NCI-H146 treated with DMSO at 0.1 percent for 48 hours (cell line): ENCODE measurements around the gene FLAD1.
"Not testable (repeated sequence)": the region's sequence is repeated elsewhere in the genome, so short reads cannot be mapped to it uniquely, and the experiment has no call there.

Experiments
- DNase-seq: peaks from one replicate; lab custom pipeline; 2025; ENCODE audit not compliant: unreplicated experiment; lab: John Stamatoyannopoulos, UW

Gene FLAD1

DNA sequence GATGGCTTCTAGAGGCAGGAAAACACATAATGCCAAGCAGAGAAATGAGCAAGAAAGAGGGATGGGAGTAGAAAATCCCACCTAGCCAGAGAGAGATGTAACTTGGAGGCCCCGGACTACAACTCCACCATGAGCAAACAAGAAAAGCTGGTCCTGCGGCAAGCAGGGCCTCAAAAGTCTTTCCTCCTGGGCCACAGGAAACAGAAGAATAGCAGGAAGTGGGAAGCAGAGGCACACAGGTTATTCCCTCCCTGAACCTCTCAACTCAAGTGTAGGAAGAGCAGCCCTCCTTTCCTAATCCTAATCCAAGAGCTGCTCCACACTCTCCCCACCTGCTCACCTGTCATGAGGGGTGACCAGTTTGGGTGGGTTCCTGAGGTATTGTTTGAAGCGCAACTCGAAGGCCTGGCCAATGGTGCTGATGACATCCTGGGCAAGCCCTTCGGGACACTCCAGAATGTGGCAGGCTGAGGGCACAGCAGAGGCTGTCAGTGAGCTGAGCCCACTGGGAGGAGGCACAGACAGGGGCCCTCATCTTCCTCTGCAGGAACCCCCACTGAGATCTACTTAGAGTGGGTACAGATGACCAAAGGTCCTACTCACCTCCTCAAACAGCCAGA, 15.7 kb upstream of the FLAD1 start:
- no peak for DNase-seq

DNA sequence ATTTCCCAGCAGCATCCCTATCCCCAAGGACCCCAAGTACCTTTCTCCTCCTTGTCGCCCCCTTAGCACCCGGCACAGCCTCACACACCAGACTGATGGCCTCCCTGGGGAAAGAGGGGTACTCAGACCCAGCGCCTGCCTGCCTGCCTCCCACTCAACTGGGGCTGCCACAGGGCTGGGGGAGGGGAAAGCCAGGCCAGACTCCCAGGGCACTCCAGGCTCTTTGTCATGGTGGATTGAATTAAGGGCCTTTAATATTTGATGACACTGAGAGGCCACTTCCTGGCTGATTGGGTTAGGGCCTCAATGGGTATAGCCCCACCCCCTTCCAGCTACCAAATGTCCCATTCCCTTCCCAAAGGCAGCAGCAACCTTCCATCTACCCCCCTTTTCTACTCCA, 14.4 kb upstream of the FLAD1 start:
- no peak for DNase-seq

DNA sequence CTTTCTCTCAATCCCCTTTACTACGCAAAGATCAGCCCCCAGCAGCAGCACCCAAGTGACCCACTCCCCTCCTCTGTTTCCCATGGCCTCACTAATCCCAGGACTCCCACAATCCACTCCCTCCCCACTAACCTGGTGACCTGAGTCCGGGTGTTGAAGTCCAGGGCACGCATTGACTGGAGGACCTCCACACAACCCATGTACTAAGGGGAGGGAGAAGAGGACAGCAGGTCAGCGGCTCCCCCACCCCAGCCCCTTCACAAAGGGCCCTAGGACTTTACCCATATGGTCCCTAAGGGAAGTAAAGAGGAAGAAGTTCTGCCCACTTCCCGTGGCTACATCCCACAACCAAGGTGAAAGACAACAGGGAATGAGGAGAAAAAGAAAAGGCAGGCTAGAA, 13.9 kb upstream of the FLAD1 start:
- DNase-seq, result no peak

DNA sequence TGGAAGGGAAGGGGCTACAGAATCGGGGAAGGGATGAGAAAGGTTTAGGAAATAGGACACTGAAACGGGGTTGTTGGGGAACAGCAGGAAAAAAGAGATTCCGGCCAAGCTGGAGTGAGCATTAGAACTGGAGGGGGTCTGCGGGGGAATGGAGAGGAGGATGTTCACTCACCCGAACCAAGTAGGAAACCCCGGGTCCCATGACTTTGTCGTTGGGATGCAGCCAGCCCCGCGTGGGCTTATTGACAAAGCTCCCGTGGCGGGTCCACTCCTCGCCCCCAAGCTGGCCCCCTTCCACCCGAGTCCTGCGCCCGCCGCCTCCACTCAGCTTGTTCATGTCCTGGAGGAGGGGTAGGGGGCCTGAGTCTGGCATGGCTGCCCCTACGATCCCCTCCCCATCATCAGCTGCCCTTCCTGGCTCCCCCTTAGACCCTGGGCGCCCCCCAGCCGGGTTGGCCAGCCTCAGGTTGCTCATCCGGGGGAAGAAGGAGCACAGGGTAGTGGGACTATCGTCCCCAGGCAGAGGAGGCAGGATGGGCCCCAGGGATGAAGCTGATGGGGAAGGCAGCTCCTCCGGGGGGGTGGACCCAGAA, 13.2 kb upstream of the FLAD1 start:
- DNase-seq, result no peak

DNA sequence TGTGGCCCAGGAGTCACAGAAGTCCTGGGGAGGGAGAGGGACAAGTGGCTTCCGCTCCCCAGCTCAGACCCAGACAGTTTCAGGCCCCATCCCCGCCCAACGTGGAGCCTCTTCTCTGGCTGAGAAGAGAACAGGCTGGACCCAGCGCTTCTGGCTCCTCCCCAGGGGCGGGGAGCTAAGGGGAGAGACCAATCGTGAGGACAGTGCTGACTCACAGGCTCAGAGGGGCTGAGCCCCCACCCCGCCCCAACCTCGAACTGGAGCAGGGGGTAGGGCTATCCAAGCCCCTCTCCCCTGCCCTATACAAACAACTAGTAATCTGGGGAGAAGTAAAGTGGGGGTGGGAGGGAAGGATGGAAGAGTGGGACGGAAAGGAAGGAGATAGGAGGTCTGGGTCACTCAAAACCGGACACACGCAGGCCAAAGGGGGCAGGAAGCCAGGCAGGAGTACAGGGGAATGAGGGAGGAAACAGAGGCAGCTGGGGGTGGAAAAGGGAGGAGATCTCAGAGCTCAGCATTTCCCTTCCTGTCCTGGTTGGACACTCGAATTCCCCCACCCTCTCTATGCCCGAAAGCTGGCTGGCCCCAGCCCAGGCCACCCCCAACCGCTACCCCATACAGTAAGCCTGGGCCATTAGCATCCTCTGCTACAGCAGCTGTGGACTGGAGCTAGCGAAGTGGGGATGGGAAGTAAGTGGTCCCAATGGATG, 12.4 kb upstream of the FLAD1 start, which contains the start of gene SHC1:
Gene SHC1, minus strand, starts transcription at position 117 of the 710 bp plus-strand sequence. CDS start 221 bp downstream, outside the sequence.
- no peak for DNase-seq

DNA sequence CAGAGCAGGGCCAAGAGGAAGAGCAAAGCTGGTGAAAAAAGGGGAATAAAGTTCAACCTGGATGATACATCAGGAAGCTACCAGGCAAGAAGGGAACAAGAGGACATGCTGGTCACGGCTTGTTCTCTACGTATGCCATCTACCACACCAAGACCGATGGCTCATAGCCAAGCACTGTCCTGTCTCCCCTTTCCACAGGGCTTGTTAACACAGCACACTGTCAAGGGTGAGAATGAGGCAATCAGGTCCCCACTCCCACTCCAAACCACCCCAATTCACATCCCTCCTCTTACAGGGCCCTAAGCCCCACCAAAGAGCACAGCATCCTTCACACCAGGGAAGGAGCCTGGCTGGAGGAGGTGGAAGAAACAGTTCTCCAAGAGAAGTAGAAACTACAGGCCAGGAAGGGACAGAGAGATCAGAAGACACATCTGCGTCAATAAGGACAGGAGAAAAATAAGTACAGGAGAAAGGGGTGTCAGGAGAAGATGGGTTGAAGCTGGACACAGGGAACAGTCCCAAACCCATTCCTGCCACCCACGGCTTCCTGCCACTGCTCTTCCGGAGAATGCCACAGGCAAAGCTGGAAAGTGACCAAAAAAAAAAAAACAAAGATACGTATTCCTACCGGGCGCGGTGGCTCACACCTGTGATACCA, 11.7 kb upstream of the FLAD1 start:
- DNase-seq, result no peak

DNA sequence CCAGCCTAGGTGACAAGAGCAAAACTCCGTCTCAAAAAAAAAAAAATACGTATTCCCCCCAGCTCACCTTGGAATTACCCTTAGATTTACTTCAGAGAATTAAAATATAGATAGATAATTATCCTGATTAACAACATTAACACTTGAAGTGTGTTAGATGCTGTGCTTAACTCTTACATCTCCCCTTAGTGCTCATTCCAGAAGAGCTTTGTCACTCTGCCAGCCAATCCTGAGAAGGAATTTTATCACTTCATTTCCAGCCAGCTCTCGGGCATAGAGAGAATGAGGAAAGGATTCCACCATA, 11.0 kb upstream of the FLAD1 start:
- DNase-seq, result no peak

DNA sequence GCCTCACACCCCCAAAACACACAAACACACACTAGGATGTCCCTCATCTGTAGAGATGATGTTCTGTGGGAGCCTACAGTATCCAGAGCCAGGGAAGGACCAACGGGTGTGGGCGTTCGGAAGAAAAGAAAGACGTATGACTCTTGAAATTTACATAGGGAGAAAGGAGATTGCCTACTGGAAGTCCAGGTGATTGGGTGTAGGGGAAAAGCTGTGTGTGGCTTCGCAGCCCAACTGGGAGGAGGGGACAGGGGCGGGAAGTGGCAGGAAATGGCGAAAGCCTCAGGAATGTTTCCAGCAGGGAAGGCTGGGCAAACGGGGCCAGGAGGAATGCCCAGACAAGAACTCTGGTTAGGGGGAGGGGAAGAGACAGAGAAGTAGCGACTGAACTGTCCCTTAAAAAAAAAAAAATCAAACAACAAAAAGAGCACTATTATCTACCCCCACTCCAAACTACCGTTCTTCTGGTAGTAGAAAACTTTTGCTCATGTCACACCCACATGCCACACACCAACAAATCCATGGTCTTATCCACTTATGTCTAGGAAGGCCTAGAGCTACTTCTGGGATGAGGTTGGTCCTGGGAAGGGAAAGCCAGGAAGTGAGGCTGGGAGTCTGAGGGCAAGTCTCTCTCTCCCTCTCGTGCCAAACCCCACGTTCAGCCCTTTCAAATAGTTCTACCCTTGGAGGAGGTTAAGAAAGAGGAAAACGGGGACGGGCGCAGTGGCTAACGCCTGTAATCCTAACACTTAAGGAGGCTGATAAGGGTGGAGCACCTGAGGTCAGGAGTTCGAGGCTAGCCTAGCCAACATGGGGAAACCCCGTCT, 10.4 kb upstream of the FLAD1 start:
- no peak for DNase-seq

DNA sequence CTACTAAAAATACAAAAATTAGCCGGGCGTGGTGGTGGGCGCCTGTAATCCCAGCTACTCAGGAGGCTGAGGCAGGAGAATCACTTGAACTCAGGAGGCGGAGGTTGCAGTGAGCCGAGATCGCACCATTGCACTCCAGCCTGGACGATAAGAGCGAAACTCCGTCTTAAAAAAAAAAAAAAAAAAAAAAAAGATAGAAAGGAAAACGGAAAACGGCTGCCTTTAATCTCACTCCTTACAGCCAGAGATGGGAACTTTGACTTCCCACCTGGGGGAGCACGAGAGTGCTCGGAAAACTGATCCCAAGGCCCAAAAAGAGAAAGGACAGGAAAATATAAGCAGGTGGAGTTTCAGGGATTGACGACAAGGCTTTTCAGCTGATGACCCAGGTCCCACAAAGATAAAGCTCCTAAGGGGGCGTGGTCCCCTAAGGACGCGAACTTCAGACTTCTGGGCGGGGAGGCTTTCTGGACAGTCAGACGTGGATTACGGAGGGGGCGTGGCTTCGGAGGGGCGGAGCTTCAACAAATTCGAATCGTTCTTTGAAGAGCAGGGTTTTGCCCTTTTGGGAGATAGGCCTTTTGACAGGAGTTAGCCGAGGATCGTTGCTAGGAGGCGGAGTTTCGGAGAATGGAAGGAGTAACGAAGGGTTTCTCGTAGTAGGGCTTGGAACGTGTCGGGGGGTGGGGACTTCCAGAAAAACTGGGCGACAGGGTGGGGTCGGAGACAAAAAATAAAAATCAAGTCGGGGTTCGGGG, 9.6 kb upstream of the FLAD1 start:
- peak; percentile 79 for DNase-seq

DNA sequence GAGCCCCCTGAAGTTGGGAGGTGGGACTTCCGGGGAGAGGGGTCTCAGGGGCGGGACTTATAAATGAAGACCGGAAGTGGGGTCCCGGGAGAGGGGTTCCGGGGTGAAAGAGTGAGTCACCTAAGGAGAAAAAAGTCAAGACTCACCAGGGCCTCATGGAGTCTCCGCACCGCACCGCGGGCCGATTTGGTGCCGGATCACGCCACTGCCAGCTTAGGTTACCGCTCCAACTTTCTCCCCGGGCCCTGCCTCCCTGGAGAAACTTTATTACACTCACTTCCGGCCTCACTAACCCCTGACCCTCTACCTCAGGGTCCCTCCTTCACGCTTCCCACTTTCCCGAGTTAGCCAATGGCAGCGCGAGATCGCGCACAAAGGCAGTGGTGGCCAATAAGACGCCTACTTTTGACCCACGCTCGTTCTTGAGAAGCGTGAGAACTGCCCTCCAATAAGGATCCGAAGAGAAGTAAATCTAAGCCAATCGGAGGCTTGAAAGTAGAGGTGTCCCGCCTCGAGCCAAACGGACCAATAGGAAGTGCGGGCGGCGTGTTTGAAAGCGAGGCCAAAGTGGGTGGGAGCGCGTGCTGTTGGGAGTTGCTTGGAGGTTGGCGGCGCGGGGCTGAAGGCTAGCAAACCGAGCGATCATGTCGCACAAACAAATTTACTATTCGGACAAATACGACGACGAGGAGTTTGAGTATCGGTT, 8.9 kb upstream of the FLAD1 start, which contains the start of gene CKS1B:
Gene CKS1B, plus strand, starts transcription at position 580 of the 706 bp plus-strand sequence. Its CDS starts 65 bp downstream, at position 645.
- DNase-seq, result peak; percentile 99

DNA sequence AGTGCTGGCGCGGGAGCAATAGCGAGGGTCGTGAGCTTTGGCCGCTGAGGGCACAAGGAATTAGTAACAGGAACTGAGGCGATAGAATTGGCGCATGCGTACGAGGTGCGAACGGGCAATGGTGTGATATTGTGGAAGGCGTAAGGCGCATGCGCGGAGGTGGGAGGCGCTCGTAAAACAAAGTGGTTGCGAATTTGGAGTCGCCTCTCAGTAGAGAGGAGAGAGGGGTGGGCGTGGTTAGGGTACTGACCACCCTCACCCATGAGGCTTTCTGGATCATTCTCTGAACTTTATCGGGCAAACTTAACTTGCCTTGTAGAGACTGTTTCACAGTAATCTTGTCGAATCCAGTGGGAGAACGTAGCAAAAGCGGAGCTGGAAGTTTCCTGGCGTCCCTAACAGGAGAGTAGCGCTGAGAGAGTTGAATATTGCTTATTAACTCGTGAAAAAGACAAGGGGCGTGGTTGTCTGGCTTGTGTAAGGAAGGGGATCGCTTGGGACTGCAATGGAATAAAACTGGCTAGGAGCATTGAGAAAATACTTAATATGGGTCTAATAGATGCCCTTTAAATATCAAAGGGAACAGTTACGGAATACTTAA, 8.2 kb upstream of the FLAD1 start:
- peak; percentile 96 for DNase-seq

DNA sequence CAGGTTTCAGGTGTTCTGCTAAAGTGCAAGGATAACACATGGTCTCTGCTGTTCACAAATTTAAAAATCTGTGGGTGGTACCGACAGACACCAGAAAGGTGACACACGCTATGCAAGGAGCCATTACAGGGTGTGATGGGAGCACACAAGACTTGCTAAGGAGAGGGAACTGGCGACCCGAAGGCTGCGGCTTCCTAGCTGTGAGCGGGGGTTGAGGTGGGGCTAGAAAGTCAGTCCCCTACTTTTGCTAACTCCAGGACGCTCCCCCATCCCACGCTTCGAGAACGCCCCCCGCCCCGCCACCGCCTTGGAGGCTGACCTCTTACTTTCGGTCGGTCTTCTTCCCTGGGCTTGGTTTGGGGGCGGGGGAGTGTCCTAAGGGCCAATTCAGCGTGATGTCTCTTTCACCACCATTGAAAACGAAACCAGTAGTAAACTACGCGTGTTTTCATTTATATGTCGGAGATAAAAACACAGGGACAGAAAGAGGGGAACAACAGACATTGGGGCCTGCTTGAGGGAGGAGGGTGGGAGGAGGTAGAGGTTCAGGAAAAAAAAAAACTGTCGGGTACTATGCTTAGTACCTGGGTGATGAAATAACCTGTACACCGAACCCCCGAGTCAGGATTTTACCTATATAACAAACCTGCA, 7.6 kb upstream of the FLAD1 start:
- DNase-seq, result no peak

DNA sequence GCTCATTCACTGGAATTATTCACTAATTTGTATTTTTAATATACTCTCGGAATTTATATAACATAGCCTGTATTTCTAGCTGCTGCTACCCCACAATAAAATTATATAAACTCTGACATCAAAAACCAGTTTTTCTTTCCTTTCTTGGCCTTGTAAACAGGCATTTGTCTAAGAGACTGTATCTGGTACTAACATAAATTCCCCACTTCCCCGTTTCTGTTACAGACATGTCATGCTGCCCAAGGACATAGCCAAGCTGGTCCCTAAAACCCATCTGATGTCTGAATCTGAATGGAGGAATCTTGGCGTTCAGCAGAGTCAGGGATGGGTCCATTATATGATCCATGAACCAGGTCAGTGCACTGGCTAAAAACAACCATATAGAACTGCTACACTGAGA, 5.4 kb upstream of the FLAD1 start:
- DNase-seq, result not testable (repeated sequence)

DNA sequence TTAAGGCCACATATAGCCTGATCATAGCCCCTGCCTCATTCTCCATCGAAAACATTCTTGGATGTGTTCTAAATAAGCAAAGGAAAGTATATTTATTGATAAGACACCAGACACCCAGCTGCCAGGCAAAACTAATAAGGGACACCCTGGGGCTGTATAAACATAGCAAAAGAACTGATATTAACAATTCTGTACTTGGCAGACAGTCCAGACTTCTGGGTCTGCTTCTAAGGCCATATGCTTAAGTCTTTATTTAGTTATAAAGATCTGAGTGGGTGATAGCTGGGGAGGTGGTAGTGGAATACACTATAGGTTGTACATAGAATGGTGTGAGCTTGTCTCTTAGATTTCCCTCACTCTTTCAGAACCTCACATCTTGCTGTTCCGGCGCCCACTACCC, 4.8 kb upstream of the FLAD1 start:
- no peak for DNase-seq

DNA sequence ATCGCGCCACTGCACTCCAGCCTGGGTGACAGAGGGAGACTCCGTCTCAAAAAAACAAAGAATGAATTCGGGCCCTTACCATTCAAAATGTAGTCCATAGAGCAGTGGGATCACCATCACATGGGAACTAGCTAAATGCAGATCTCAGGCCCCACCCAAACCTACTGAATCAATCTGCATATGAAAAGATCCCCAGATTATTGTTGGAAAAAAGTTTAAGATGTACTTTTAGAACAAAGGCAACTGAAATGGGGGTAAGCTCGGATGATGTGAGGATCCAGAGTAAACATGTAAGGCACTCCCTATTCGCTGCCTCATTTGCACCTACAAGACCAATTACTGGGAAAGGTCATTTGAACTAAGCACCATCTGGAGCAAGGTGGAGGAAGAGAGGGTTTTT, 803 bp upstream of the FLAD1 start:
- no peak for DNase-seq

DNA sequence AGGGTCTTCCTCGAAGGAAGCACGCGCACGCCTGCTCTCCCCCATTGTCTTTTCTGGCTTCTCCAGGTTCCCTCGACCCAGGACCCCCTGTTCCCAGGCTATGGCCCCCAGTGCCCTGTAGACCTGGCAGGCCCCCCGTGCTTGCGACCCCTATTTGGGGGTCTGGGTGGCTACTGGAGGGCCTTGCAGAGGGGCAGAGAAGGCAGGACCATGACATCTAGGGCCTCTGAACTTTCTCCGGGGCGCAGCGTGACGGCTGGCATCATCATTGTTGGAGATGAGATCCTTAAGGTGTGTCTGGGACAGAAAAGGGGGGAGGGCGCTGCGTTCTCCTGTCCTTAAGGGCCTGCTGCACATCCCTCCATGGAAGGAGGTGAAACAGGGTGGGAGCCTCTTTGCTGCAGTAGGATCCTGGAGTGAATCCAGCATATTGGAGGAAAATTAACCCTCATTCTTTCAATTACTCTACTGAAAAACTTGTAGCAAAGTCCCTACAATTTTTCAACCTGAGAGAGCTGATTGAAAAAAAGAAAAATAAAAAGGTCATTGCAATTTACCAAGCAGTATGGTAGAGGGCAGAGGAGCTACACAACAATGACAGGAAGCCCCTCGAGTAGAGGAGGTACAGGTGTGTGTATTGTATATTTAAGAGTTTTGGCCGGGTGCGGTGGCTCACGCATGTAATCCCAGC, 777 bp downstream of the FLAD1 start:
- no peak for DNase-seq

DNA sequence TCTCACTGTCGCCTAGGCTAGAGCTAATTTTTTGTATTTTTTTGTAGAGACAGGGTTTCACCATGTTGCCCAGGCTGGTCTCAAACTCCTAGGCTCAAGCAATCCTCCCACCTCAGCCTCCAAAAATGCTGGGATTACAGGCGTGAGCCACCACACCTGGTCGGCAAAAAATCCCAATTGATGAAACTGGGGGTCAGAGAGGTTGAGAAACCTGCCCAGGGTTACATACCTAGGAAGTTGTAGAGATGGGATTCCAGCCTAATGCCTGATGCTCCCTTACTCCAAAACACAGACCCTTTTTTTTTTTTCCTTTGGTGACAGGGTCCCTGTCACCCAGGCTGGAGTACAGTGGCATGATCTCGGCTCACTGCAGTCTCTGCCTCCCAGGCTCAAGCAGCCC, 3.6 kb downstream of the FLAD1 start:
- not testable (repeated sequence) for DNase-seq

DNA sequence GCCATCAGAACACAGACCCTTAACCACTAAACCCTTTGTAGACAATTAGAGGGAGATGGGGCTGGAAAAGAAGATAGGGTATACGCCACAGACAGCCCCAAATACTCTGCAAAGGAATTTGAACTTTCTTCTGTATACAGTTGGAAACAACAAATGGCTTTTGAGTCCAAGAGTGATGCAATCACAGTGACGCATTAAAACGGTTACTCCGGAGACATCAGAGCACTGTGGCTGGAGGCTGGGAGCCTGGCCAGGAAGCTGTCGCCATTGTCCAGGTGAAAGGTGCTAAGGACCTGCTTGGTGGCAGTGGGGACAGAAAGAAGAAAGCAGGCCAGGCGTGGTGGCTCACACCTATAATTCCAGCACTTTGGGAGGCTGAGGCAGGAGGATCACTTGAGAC, 4.2 kb downstream of the FLAD1 start:
- DNase-seq, result no peak
